Activated T-cell treated with anti-CD3 and anti-CD28 coated beads, Interleukin-2, amount 50 U/mL, for 4 hours (primary cell): ENCODE results near the gene IL17REL. TPM values are rescaled to one million over a fixed set of nuclear protein-coding genes. Genes with fewer than 3 reads are reported as not detected.
A peak's percentile ranks its signal among the peaks of the same experiment; 100 is the strongest.

Experiments used
- ATAC-seq, 2 donors: fragments of 200-7000 bp; cut with Tn5 transposase; one replicate each; pipeline ENCODE4 v1.10.0; 2021
- DNase-seq: peaks from one replicate; pipeline ENCODE4 v3.0.0-alpha.2; 2020
- H3K27me3 Mint-ChIP-seq: one replicate; pipeline ENCODE4 v1.8.0; 2021; ENCODE audit warnings: low read depth, mixed read lengths
- H3K36me3 Mint-ChIP-seq: one replicate; pipeline ENCODE4 v1.8.0; 2022; ENCODE audit warnings: mixed read lengths; ENCODE audit not compliant: insufficient read depth
- H3K4me1 Mint-ChIP-seq: one replicate; pipeline ENCODE4 v1.8.0; 2021; ENCODE audit warnings: low read depth, mixed read lengths
- H3K4me3 Mint-ChIP-seq: one replicate; pipeline ENCODE4 v1.8.0; 2021; ENCODE audit warnings: mild to moderate bottlenecking, moderate library complexity, mixed read lengths
- H3K9me3 Mint-ChIP-seq: one replicate; pipeline ENCODE4 v1.8.0; 2021; ENCODE audit warnings: mixed read lengths
- total RNA-seq, 3 donors: library from RNA; stranded (reverse); gene quantifications; one replicate each; pipeline ENCODE4 v1.2.1, GENCODE V29; 2021

The IL17REL gene
- under 1 TPM; 0.08 to 0.24 (median 0.13) TPM for total RNA-seq

DNA sequence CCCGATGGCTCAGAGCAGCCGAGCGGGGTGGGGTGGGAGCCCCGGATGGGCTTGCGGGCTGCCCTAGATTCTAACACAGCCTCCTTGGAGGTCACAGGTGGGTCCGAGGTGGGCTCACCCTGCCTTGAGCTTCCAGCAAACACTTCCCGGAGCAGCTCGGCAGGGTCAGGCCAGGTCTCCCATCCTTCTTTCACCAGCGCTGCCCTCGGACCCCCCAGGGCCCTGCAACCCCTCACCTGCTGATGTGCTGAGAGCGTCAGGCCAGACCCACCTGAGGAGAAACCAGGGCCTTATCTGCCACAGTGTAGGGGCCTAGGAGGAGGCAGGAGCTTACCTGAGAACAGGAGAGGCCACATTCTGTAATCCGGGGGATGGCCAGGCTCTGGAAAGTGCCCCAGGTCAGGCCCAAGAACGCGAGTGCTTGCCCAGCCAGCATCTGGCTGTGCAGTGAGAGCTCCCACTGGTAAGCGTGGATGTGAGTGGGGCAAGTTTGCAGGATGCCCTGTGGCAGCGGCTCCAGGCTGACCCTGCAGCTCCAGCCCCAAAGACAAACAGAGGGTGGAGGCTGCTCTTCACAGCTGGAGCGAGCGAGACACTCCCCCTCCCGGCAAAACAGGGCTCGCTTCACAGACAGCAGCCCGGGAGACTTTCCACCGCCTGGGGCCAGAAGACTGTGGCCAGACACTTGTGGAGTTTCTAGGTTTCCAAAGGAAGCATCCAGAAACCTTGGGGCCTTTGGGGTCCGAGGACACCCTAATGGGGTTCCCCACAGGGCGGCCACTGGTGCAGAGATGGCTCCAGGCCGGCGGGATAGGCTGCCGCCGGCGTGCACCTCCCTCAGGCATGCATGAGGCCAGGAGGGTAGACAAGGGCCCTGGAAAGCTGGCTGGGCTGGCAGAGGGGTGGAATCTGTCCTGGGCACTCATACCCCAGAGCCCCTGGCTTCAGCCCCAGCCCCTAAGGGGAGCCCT is at the start of gene IL17REL:
TSS of gene IL17REL (minus strand) at position 555 of the 971 bp plus-strand sequence. CDS start at position 436, 119 bp downstream.
- DNase-seq, result no peak
- no peak for ATAC-seq
- Mint-ChIP-seq H3K27me3 (peaks cover 13% of the 10 kb centered on the region), H3K4me1 (peaks cover 24% of the 10 kb centered on the region), H3K36me3 (no peaks in the 10 kb centered on the region), H3K4me3 (peak within 1 kb of the TSS; percentile 65), H3K9me3 (no peaks in the 10 kb centered on the region)

DNA sequence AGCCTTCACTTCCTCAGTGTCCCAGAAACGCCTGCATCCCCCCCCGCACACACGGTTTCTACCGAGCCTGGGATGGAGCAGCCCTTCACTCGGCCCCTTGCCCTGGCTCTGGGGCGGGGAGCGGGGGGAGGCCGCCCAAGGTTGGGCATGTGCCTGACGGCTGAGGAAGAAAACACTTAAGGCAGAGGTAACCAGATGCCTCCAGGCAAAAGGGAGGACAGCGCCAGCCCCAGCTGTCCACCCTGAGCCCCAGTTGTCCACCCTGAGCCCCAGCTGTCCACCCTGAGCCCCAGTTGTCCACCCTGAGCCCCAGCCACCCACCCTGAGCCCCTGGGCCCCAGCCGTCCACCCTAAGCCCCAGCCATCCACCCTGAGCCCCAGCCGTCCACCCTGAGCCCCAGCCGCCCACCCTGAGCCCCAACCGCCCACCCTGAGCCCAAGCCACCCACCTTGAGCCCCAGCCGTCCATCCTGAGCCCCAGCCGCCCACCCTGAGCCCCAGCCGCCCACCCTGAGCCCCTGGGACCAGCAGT is 49.3 kb upstream of the IL17REL start:
- Mint-ChIP-seq H3K27me3 (peaks cover 26% of the 10 kb centered on the region), H3K36me3 (no peaks in the 10 kb centered on the region), H3K4me3 (no peak overlapping the region), H3K4me1 (peaks cover 3% of the 10 kb centered on the region), H3K9me3 (no peaks in the 10 kb centered on the region)
- DNase-seq (no peak), ATAC-seq (no peak)

DNA sequence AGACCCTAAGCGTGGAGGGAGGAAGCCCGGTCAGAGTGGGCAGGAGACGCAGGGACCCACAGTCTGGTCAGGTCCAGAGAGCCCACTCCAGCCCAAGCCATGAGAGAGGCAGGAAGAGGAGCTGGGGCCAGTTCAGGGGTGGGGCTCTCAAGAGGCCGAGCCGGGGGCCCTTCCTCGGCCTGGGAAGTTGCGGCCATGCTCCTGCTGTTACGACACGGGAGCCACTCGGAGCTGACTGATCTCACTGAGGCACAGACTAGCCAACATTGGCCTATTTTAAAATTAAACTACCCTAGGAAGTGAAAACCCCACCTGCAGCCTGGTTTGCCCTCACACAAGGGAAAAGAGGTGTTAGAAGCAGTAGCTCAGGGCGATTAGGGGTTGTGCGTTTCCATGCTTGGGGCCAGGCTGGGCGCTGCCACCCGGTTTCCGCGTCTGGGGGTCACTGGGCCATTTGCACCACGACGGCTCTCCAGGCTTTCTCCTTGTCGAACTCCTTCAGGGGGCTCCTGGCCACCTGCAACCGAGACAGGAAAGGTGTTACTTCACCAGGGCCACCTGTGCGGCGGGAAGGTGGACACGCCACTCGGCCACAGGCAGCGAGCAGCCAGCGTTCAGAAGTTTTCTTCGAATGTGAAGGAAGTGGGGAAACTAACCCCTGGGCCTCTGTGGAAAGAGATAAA is 48.7 kb upstream of the IL17REL start:
- Mint-ChIP-seq H3K36me3 (no peaks in the 10 kb centered on the region), H3K4me1 (peaks cover 3% of the 10 kb centered on the region)

DNA sequence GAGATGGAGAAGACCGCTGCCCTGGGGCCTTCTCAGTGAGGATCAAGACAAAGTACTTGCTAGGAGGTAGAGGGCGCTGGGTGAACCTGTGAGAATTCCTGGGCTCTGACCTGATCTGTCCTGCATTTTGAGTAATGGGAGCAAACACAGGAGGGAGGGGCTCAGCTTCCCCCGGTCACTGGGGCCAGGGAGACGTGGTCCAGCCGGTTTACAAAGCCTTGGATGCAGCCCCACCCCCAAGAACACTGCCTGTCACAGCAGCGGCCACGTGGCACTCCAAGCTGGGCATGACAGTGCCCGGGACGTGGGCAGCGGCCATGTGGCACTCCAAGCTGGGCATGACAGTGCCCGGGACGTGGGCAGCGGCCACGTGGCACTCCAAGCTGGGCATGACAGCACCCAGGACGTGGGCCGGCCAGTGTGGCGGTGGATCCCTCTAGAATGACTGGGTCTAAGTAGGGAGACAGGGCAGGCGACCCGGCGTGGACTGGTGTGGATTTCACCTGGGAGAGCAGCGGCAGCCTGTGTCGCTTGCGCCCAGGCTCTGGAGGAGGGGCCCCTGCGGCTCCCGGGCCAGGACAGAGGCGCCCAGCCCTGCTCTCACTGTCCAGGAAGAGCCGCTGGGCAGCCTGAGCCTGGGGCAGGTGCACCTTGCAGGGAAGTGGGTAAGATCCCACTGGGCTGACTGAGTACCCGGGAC is 48.0 kb upstream of the IL17REL start:
- H3K9me3 Mint-ChIP-seq, result no peaks in the 10 kb centered on the region
- no peak overlapping the region for H3K4me3 Mint-ChIP-seq
- H3K36me3 Mint-ChIP-seq, result no peaks in the 10 kb centered on the region
- no peak for DNase-seq
- peaks cover 33% of the 10 kb centered on the region for H3K27me3 Mint-ChIP-seq
- peaks cover 3% of the 10 kb centered on the region for H3K4me1 Mint-ChIP-seq
- ATAC-seq, result no peak

More for the DNA sequence above, 48.7 kb upstream of the IL17REL start:
- H3K27me3 Mint-ChIP-seq, result peaks cover 29% of the 10 kb centered on the region
- no peak overlapping the region for H3K4me3 Mint-ChIP-seq
- no peaks in the 10 kb centered on the region for H3K9me3 Mint-ChIP-seq
- DNase-seq, result no peak
- ATAC-seq, result no peak

DNA sequence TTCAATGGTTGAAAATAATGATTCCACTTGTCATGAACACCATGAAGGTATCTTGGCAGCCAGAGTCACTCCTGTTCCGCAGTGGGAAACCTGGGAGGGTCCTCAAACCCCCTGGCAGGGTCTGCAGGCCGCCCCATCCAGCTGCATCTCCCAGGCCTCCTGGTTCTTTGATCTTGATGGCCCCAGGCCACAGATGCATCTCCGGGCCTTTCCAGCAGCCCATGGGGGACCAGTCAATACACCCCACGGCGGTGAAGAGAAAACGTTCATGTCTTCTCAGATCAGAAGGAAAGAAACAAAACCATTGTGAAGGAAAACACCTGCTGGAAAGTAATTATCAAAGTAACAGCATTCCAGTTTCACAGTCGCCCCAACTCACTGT is 47.3 kb upstream of the IL17REL start:
- H3K36me3 Mint-ChIP-seq, result no peaks in the 10 kb centered on the region
- no peak overlapping the region for H3K4me3 Mint-ChIP-seq
- no peaks in the 10 kb centered on the region for H3K9me3 Mint-ChIP-seq
- H3K4me1 Mint-ChIP-seq, result peaks cover 3% of the 10 kb centered on the region
- DNase-seq (no peak), ATAC-seq (no peak)
- peaks cover 39% of the 10 kb centered on the region for H3K27me3 Mint-ChIP-seq

DNA sequence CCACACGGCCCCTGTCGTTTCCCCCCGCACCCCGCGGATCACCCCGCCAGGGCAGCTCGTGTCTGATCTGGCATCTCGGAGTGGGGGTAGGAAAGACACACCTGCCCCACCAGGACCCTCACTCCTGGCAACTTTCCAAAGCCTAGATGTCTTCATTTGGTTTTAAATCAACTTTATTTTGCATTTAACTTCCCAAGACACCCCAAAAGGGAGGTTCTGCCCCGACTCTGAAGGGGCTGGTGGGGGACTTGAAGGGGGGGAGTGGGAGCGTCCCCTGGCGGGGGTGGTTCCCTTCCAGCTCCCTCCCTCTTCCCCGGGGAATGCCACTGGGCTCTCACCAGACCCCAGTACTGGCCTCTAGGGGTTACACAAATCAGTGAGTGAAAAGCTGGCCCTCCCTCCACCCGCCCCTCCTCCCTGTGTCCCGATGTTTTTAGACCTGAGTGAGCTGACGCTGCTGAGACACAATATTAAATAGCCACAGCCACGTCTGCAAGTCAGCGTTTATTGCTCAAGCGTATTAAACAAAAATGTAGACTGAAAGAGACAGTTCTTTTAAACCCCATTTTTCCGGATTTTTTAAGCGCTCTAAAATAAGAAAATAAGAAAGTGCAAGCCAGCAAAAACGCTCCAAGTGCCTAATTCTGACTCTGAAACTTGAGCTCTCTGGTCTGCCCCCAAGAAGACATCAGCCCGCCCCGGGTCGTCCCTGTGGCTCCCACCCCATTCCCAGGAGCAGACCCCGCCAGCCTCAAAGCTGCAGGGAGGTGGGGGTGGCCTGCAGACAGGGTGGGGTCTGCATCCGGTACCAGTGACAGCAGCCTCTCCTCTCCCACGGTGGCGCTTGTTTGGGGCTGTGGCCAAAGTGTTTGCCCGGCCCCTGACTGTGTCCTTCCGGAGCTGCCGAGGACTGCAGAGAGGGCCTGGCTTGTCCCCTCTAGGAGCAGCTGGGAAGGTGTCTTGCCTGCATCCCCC is 46.6 kb upstream of the IL17REL start:
- Mint-ChIP-seq H3K4me3 (no peak overlapping the region), H3K27me3 (peaks cover 43% of the 10 kb centered on the region), H3K9me3 (no peaks in the 10 kb centered on the region), H3K36me3 (no peaks in the 10 kb centered on the region), H3K4me1 (peaks cover 3% of the 10 kb centered on the region)
- DNase-seq (no peak), ATAC-seq (no peak)

DNA sequence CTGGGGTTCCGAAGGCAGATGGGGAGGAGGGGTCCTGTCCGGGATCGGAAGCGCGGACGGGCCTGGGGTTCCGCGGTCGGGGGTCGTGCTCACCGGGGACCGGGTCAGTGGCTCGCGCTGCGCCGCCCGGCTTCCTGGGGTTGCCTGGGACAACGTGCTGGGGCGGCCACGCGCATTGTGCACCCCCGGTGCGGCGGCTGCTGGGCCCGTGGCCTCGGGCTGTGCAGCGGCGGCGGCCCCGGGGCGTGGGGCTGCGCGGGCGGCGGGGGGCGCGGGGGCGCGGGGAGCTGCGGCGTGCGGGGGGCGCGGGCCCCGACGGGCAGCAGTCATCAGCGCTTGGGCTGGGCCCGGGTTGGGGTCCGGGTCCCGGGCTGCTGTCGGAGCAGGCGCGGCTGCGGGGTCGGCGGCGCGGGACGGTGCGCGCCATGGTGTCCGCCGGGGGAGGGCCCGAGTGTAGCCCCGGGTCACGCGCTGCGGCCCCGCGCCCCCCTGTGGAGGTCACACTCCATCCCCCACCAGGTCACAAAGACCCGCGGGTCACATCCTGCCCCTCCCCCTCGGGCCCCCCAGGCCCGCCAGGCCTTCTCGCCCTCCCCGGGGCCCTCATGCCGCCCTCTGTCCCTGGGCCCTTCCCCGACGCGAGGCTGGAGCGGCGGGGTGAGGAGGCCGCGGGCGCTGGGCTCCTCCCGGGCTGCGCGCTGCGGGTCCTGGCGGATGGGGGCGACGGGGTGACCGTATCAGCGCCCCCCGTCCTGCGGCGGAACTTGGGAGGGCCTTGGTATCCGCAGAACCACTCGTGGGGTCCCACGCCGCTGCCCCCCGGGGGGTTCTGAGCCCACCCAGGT is 45.7 kb upstream of the IL17REL start, which contains the start of gene TTLL8:
TSS of gene TTLL8 (minus strand) at position 238 of the 845 bp plus-strand sequence.
- peaks cover 49% of the 10 kb centered on the region for H3K27me3 Mint-ChIP-seq
- no peak for DNase-seq
- no peaks in the 10 kb centered on the region for H3K9me3 Mint-ChIP-seq
- peak; percentile 25 to 48 for ATAC-seq
- peaks cover 3% of the 10 kb centered on the region for H3K4me1 Mint-ChIP-seq
- H3K36me3 Mint-ChIP-seq, result no peaks in the 10 kb centered on the region
- no peak within 1 kb of the TSS for H3K4me3 Mint-ChIP-seq

DNA sequence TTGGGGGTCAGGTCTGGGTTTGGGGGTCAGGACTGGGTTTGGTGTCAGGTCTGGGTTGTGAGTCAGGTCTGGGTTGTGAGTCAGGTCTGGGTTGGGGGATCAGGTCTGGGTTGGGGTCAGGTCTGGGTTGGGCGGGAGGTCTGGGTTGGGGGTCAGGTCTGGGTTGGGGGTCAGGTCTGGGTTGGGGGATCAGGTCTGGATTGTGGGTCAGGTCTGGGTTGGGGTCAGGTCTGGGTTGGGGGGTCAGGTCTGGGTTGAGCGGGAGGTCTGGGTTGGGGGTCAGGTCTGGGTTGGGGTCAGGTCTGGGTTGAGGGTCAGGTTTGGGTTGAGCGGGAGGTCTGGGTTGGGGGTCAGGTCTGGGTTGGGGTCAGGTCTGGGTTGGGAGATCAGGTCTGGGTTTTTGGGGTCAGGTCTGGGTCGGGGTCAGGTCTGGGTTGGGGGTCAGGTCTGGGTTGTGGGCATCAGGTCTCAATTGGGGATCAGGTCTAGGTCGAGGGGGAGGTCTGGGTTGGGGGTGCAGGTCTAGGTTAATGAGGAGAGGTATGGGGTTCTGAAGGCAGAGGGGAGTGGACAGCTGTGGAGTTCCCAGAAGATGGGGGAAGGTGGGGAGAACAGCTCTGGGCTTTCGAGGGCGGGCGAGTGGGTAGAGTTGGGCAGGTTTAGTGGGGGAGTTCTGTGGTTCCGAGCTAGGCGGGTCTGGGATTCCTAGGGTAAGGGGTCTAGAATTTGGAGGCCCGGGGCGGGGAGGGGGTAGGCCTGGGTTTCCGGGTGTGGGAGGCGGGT is 44.9 kb upstream of the IL17REL start:
- no peak overlapping the region for H3K4me3 Mint-ChIP-seq
- DNase-seq, result no peak
- H3K9me3 Mint-ChIP-seq, result no peaks in the 10 kb centered on the region
- peaks cover 49% of the 10 kb centered on the region for H3K27me3 Mint-ChIP-seq
- H3K4me1 Mint-ChIP-seq, result peaks cover 3% of the 10 kb centered on the region
- H3K36me3 Mint-ChIP-seq, result no peaks in the 10 kb centered on the region
- no peak for ATAC-seq

DNA sequence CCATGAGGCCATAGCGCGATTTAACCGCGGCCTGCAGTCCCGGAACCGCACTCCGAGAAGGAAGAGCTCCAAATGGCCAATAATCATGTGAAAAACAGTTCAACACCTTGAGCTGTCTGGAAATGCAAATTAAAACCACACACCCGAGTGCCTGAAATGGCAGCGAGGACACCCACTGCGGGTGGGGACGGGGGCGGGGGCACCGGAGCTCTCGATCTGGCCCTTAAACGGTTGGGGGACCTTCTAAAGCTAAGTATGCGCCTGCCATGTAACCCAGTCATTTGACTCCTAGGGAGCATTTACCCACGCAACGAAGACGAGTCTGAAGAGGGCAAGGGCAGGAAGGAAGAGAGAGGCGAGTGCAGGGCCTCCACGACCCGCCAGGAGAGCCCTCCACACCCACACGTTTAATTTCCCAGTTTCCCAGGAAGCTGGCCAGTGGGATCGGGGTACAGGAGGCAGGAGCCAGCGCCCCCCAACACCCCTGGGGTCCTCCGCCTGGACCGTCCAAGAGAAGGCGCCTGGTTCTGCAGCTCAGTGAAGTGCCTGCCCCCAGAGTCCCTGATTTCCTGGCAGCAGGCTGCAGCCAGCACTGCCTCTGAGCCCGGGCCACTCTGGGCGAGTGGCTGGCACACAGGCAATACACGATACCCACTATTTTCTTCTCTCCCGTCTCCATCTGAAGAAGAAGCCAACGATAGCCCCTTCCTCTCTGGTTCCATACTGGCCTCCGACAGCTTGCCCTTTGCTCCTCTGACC is 43.8 kb upstream of the IL17REL start:
- H3K36me3 Mint-ChIP-seq, result no peaks in the 10 kb centered on the region
- no peak overlapping the region for H3K4me3 Mint-ChIP-seq
- H3K9me3 Mint-ChIP-seq, result no peaks in the 10 kb centered on the region
- DNase-seq (no peak), ATAC-seq (no peak)
- H3K4me1 Mint-ChIP-seq, result peaks cover 3% of the 10 kb centered on the region
- H3K27me3 Mint-ChIP-seq, result peaks cover 50% of the 10 kb centered on the region

DNA sequence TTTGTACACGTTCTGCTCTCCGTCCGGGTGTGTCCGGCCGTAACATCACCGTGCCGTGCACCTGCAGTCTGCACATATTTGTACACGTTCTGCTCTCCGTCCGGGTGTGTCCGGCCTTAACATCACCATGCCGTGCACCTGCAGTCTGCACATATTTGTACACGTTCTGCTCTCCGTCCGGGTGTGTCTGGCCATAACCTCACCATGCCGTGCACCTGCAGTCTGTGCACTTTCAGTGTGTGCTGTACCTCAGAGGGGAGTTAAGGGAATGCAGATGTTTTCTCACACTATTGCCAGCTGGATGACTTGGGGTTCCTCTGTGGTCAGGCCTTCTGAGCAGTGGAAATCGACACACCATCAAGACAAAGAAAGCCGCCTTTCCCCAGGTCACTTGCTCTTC is 41.3 kb upstream of the IL17REL start:
- Mint-ChIP-seq H3K4me3 (no peak overlapping the region), H3K36me3 (no peaks in the 10 kb centered on the region), H3K4me1 (peaks cover 2% of the 10 kb centered on the region), H3K27me3 (peaks cover 39% of the 10 kb centered on the region), H3K9me3 (no peaks in the 10 kb centered on the region)
- DNase-seq (no peak), ATAC-seq (no peak)

DNA sequence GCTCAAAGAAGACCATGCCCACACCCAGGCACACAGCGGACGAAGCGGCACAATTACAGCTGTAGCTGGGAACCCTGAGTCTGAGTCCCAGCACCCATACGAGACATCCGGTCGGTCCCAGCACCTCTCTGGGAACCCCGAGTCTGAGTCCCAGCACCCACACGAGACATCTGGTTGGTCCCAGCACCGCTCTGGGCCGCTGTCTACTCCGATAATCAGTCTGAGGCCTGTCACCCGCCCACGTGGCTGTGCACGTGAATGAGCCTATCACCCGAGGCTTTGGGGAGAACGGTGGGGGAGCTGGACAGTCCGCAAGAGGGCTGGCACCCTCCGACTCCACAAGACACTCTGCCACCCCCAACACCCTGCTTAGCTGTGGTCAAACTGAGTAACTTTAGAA is 39.4 kb upstream of the IL17REL start:
- ATAC-seq, result no peak
- Mint-ChIP-seq H3K4me3 (no peak overlapping the region), H3K4me1 (no peaks in the 10 kb centered on the region), H3K36me3 (no peaks in the 10 kb centered on the region), H3K27me3 (peaks cover 32% of the 10 kb centered on the region), H3K9me3 (no peaks in the 10 kb centered on the region)
- DNase-seq, result no peak
